Bronchial epithelial cell (primary cell): ENCODE measurements around the gene NSUN2. TPM values are rescaled to one million over a fixed set of nuclear protein-coding genes. Genes with fewer than 3 reads are reported as not detected.
A peak's percentile ranks its signal among the peaks of the same experiment; 100 is the strongest.

ENCODE experiments used
- DNase-seq: peaks from one replicate; pipeline ENCODE4 v3.0.0-alpha.2; 2010; ENCODE audit warnings: low read depth
- FAIRE-seq: peaks from 2 replicates; lab custom pipeline; 2011; peaks lifted over from hg19 to GRCh38; lab: Jason Lieb, UNC
- H3K27me3 ChIP-seq: 2 replicates; pipeline ENCODE4 v1.5.1; 2011; ENCODE audit warnings: low read length; ENCODE audit not compliant: control insufficient read depth, insufficient read depth
- H3K36me3 ChIP-seq: 2 replicates; pipeline ENCODE4 v1.5.1; 2011; ENCODE audit warnings: low read length; ENCODE audit not compliant: control insufficient read depth, insufficient read depth
- H3K4me3 ChIP-seq: 2 replicates; pipeline ENCODE4 v1.5.1; 2011; ENCODE audit warnings: mild to moderate bottlenecking, low read depth, low read length, control low read depth
- CTCF ChIP-seq: IDR thresholded peaks from 2 replicates; pipeline ENCODE4 v1.5.1; 2011; ENCODE audit warnings: mild to moderate bottlenecking, moderate library complexity, low read length, control low read depth, inconsistent platforms; ENCODE audit not compliant: insufficient read depth, severe bottlenecking
- total RNA-seq: library from RNA; depleted of rRNA; stranded (reverse); fragments of >200 nt; gene quantifications from 2 replicates; pipeline ENCODE4 v1.2.1, GENCODE V29; 2014

The NSUN2 gene
- total RNA-seq, 1 donor from 2014 or later = 78.5 TPM

- FAIRE-seq = no peak
- Histone ChIP-seq H3K36me3 (no peaks in the 10 kb centered on the region), H3K4me3 (no peak overlapping the region), H3K27me3 (peaks cover 12% of the 10 kb centered on the region)
- no peak for DNase-seq
- no peak for TF ChIP-seq CTCF
Observed at GRCh38 chr5:6584101-6584645, 48.7 kb downstream of the NSUN2 start.

DNA sequence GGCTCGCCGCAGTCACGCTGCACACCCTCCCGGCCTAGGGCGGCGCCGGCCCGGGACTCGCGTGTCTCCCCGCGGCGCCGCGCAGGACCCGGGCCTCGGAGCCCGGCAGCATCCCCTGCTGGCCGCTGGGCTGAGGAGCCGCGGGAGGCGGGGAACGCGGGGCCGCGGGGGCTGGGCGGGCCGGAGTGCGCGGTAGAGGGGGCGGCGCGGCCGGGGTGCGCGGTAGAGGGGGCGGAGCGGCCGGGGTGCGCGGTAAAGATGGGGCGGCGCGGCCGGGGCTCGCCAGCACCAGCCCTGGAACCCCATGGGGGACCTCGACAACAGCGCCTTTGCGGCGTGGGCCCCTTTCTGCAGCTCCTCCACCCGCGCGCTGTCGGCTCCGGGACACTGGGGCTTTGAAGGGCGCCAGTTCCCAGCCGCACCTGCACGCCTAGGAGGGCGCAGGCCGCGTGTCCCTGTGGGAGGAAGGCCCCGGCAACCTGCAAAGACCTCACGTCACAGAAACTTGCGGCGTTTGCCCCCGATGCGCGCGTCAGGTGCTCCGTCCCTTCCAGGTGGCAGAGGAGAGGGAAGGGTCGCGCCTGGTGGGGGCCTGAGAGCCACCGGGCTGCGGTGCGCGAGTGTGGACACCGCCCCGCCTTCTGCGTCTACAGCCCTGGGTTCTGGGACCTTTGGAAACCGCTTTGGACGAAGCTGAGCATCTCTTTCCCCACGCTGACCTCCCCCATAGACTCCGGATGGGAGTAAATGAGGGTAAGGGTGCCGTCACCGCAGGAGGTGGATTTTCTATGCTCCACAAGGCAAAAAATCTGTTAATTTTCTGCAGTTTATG, 49.6 kb downstream of the NSUN2 start:
- no peak for FAIRE-seq
- TF ChIP-seq CTCF = peak; percentile 28
- Histone ChIP-seq H3K36me3 (no peaks in the 10 kb centered on the region), H3K27me3 (peaks cover 12% of the 10 kb centered on the region), H3K4me3 (peak overlapping the region; percentile 2)
- no peak for DNase-seq

- Histone ChIP-seq H3K27me3 (peaks cover 12% of the 10 kb centered on the region), H3K4me3 (peak overlapping the region; percentile 2), H3K36me3 (no peaks in the 10 kb centered on the region)
- DNase-seq (no peak), FAIRE-seq (no peak)
- no peak for TF ChIP-seq CTCF
Observed at GRCh38 chr5:6582507-6583048, 50.3 kb downstream of the NSUN2 start.

GRCh38 chr5:6581559-6582426, 51.1 kb downstream of the NSUN2 start:
- peaks cover 12% of the 10 kb centered on the region for H3K27me3 ChIP-seq
- FAIRE-seq (no peak), DNase-seq (no peak)
- TF ChIP-seq CTCF = no peak
- H3K36me3 ChIP-seq = no peaks in the 10 kb centered on the region
- no peak overlapping the region for H3K4me3 ChIP-seq

DNA sequence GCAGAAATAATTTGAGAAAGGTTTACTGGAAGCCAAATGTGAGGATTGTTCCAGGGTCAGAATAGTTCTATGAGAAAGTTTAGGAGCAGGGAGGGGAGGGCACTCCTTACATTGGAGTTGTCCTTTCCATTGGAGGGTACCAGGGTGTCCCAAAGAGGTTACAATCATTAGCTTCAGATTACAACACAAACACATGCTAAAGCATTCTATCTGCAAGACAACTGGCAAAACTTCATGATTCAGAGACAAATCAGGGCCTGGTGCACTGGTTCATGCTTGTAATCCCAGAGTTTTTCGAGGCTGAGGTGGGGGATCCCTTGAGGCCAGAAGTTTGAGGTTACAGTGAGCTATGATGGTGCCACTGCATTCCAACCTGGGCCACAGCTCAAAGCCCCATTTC, 51.8 kb downstream of the NSUN2 start:
- no peak for TF ChIP-seq CTCF
- peaks cover 12% of the 10 kb centered on the region for H3K27me3 ChIP-seq
- no peak overlapping the region for H3K4me3 ChIP-seq
- no peaks in the 10 kb centered on the region for H3K36me3 ChIP-seq
- FAIRE-seq = no peak
- DNase-seq = no peak
